Ishikawa (cell line): ENCODE results near the gene PADI2.

ENCODE experiments used
- CEBPB ChIP-seq: IDR thresholded peaks from 2 replicates; pipeline ENCODE4 v1.6.1; 2012
- CREB1 ChIP-seq: IDR thresholded peaks from 2 replicates; pipeline ENCODE4 v1.6.1; 2012; ENCODE audit warnings: low read depth
- EGR1 ChIP-seq: IDR thresholded peaks from 2 replicates; pipeline ENCODE4 v1.6.1; 2012
- EP300 ChIP-seq: IDR thresholded peaks from 2 replicates; pipeline ENCODE4 v1.6.1; 2012; ENCODE audit warnings: borderline replicate concordance
- FOXM1 ChIP-seq: IDR thresholded peaks from 2 replicates; pipeline ENCODE4 v1.6.1; 2012; ENCODE audit warnings: low read depth, borderline replicate concordance
- MAX ChIP-seq: IDR thresholded peaks from 2 replicates; pipeline ENCODE4 v1.6.1; 2012
- NFIC ChIP-seq: IDR thresholded peaks from 2 replicates; pipeline ENCODE4 v1.6.1; 2012
- RAD21 ChIP-seq: IDR thresholded peaks from 2 replicates; pipeline ENCODE4 v1.6.1; 2012; ENCODE audit warnings: low read depth
- TAF1 ChIP-seq: IDR thresholded peaks from 2 replicates; pipeline ENCODE4 v1.6.1; 2012; ENCODE audit warnings: low read depth, mild to moderate bottlenecking
- TCF12 ChIP-seq: IDR thresholded peaks from 2 replicates; pipeline ENCODE4 v1.6.1; 2012; ENCODE audit warnings: low read depth
- TEAD4 ChIP-seq: IDR thresholded peaks from 2 replicates; pipeline ENCODE4 v1.6.1; 2012
- USF1 ChIP-seq: IDR thresholded peaks from 2 replicates; pipeline ENCODE4 v1.6.1; 2012
- YY1 ChIP-seq: IDR thresholded peaks from 2 replicates; pipeline ENCODE4 v1.6.1; 2012; ENCODE audit warnings: low read depth
- ZBTB7A ChIP-seq: IDR thresholded peaks from 2 replicates; pipeline ENCODE4 v1.6.1; 2012; ENCODE audit warnings: low read depth
- TF ChIP-seq, protein P1 (sequence below): IDR thresholded peaks from 2 replicates; pipeline ENCODE4 v1.6.1; 2012; ENCODE audit warnings: low read depth, mild to moderate bottlenecking

PADI2 gene

DNA sequence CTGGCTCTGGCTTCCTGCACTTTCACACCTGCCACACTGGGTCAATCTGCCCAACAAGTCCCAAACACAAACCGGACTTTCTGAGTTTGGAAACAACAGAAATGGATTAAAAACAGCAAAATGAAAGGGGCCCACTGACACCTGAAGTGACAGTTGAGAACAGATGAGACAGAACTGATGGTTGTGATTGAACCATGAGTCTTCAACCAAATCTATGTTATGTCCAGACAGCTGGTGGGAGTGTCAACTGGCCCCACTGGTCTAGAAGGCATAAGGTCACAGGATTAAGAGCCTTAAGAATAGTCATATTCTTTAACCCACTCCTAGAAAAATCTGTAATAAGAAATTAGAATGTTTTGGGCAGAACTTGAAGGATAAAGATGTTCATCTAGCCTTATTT, 94.5 kb downstream of the PADI2 start:
- TF ChIP-seq TCF12, result no peak
- TF ChIP-seq RAD21, result no peak
- no peak for TF ChIP-seq TEAD4
- TF ChIP-seq ZBTB7A, result no peak
- no peak for TF ChIP-seq FOXM1
- no peak for TF ChIP-seq CREB1
- no peak for TF ChIP-seq MAX
- no peak for TF ChIP-seq EGR1
- no peak for TF ChIP-seq TAF1
- TF ChIP-seq EP300, result no peak
- no peak for TF ChIP-seq NFIC
- TF ChIP-seq CEBPB, result no peak
- TF ChIP-seq YY1, result no peak
- TF ChIP-seq, protein P1, sequence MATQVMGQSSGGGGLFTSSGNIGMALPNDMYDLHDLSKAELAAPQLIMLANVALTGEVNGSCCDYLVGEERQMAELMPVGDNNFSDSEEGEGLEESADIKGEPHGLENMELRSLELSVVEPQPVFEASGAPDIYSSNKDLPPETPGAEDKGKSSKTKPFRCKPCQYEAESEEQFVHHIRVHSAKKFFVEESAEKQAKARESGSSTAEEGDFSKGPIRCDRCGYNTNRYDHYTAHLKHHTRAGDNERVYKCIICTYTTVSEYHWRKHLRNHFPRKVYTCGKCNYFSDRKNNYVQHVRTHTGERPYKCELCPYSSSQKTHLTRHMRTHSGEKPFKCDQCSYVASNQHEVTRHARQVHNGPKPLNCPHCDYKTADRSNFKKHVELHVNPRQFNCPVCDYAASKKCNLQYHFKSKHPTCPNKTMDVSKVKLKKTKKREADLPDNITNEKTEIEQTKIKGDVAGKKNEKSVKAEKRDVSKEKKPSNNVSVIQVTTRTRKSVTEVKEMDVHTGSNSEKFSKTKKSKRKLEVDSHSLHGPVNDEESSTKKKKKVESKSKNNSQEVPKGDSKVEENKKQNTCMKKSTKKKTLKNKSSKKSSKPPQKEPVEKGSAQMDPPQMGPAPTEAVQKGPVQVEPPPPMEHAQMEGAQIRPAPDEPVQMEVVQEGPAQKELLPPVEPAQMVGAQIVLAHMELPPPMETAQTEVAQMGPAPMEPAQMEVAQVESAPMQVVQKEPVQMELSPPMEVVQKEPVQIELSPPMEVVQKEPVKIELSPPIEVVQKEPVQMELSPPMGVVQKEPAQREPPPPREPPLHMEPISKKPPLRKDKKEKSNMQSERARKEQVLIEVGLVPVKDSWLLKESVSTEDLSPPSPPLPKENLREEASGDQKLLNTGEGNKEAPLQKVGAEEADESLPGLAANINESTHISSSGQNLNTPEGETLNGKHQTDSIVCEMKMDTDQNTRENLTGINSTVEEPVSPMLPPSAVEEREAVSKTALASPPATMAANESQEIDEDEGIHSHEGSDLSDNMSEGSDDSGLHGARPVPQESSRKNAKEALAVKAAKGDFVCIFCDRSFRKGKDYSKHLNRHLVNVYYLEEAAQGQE, result no peak

DNA sequence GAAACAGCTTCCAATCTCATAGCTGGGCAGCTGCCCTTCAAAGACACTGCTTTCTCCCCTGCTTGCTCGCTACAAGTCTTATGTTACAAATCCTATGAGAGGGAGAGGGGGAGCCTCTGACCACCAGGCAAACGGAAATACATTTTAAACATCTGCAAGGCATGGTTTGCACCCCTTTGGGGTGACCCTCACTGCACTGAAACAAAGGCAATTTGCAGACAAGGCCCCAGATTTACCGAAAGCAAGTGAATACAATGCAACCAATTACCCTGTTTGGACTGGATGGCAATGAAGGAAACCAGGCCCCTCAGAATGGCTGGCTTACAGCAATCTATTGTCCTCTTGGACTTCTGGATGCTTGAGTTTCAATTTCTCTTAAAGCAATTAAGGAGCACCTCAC, 95.7 kb downstream of the PADI2 start:
- TF ChIP-seq FOXM1 (no peak), NFIC (no peak), ZBTB7A (no peak), EGR1 (no peak), TAF1 (no peak), EP300 (no peak), USF1 (no peak), CREB1 (no peak), TCF12 (no peak), CEBPB (no peak), TEAD4 (no peak), RAD21 (no peak), MAX (no peak), YY1 (no peak)
- TF ChIP-seq, protein P1, result no peak

DNA sequence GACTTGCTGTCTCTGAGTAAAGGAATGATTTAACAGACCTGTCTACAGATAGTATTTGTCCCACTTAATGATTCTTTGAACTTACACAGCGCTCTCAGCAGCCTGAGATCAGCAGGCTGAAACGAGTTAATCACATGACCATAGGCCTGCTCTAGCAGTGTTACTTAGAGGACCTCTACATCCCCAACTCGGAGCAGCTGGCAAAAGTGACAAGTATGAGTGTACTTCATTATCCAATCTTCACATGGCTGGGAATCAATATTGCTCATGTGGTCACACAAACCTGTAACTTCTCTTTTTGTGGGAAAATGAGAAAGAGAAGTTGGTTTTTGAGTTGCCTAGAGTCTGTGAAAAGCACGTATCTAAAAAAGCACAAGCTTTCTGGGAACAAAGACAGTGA, 96.1 kb downstream of the PADI2 start:
- TF ChIP-seq USF1 (no peak), MAX (no peak), TEAD4 (no peak), RAD21 (no peak), EGR1 (no peak)

DNA sequence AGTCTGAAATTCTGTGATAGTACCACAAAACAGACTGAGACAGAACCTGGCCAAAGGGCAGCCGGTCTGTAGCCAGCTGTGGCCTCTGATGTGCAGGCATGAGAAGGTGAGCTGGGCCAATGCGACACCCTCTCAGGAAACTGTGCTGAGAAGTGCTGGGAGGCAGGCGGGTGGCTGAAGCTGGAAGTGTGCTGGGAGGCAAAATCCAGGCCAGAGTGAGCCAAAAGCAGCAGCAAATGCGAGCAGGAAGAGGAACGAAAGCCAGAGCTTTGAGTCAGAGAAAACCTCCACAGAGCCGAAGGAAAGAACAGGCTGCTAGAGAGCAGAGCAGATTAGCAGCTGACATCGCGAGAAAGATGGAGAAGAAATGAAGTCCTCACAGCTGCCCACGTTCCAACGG, 97.4 kb downstream of the PADI2 start:
- TF ChIP-seq, protein P1, result no peak
- no peak for TF ChIP-seq CREB1
- TF ChIP-seq EGR1, result no peak
- TF ChIP-seq TAF1, result no peak
- no peak for TF ChIP-seq USF1
- no peak for TF ChIP-seq CEBPB
- no peak for TF ChIP-seq TEAD4
- TF ChIP-seq RAD21, result no peak
- TF ChIP-seq MAX, result no peak
- no peak for TF ChIP-seq EP300
- no peak for TF ChIP-seq ZBTB7A
- TF ChIP-seq FOXM1, result no peak
- TF ChIP-seq TCF12, result no peak
- TF ChIP-seq YY1, result no peak
- no peak for TF ChIP-seq NFIC
